ENCODE results near the gene RHOF. TPM values are rescaled to one million over a fixed set of nuclear protein-coding genes. Genes with fewer than 3 reads are reported as not detected.

RHOF gene
- total RNA-seq, 3 donors from 2014 or later: 5.8 to 13.1 (median 12.0) TPM

DNA sequence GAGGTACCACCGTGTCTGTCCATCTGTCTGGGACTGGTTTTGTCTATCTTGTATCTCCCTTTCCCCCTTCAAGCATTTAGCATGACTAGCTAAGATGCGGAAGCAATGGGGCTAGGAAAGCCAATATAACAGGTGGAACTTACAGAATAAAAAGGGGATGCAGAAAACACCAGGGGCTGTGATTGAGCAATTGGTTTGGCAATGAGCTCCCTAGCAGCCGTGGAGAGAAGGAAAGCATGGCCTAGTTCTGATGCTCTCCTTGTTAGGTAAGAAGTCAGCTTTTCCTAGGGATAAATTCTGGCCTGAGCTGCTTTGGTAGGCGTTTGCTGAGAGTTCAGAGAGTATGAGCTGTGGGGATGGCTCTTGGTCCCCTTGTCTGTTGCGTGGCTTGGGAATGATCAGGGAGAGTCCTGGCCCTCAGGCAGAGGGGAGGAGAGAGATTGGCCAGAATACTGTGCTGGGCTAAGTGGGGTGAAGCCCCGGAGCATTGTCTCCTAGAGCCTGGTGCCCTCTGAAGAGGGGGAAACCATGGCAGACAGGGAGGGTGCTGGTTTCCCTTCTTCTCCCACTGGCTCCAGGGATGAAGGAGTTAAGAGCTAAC, 17.4 kb upstream of the RHOF start:
- no peaks in the 10 kb centered on the region for H3K36me3 ChIP-seq
- DNase-seq (ENCODE audit: low spot score in 2 of 2): no peak
- H3K27ac ChIP-seq: peak overlapping the region; percentile 59 to 90
- no peaks in the 10 kb centered on the region for H3K27me3 ChIP-seq
- H3K9me3 ChIP-seq: no peaks in the 10 kb centered on the region
- intact Hi-C loops (cut with DNase I; ENCODE audit: low total_unique reads): no loop called here
- peaks cover 9 to 26% of the 10 kb centered on the region in 2 donors for H3K4me1 ChIP-seq
- TF ChIP-seq CTCF (IDR thresholded peaks at IDR 0.05): no peak
- no peak for TF ChIP-seq POLR2A (IDR thresholded peaks at IDR 0.05)
- no peak for TF ChIP-seq POLR2AphosphoS5 (IDR thresholded peaks at IDR 0.05)
- peak overlapping the region; percentile 48 to 73 (median 57) for H3K4me3 ChIP-seq

GRCh38 chr12:121810234-121810817, 16.8 kb upstream of the RHOF start:
- H3K27me3 ChIP-seq: no peaks in the 10 kb centered on the region
- DNase-seq (ENCODE audit: low spot score in 2 of 2): no peak
- TF ChIP-seq CTCF (IDR thresholded peaks at IDR 0.05) (no peak), POLR2A (IDR thresholded peaks at IDR 0.05) (no peak), POLR2AphosphoS5 (IDR thresholded peaks at IDR 0.05) (no peak)
- no peaks in the 10 kb centered on the region for H3K9me3 ChIP-seq
- no peaks in the 10 kb centered on the region for H3K36me3 ChIP-seq
- H3K4me1 ChIP-seq: peaks cover 9 to 26% of the 10 kb centered on the region in 2 donors
- intact Hi-C loops (cut with DNase I; ENCODE audit: low total_unique reads): no loop called here
- H3K27ac ChIP-seq: peak overlapping the region in 1 of 2 donors; percentile 90
- peak overlapping the region in 1 of 3 donors; percentile 73 for H3K4me3 ChIP-seq

GRCh38 chr12:121809712-121810116, 16.2 kb upstream of the RHOF start:
- no peak overlapping the region for H3K4me3 ChIP-seq
- H3K27me3 ChIP-seq: no peaks in the 10 kb centered on the region
- H3K27ac ChIP-seq: no peak overlapping the region
- H3K36me3 ChIP-seq: no peaks in the 10 kb centered on the region
- intact Hi-C loops (cut with DNase I; ENCODE audit: low total_unique reads): no loop called here
- H3K4me1 ChIP-seq: peaks cover 9 to 26% of the 10 kb centered on the region in 2 donors
- DNase-seq (ENCODE audit: low spot score in 2 of 2): no peak
- H3K9me3 ChIP-seq: no peaks in the 10 kb centered on the region
- TF ChIP-seq CTCF (IDR thresholded peaks at IDR 0.05): no peak

DNA sequence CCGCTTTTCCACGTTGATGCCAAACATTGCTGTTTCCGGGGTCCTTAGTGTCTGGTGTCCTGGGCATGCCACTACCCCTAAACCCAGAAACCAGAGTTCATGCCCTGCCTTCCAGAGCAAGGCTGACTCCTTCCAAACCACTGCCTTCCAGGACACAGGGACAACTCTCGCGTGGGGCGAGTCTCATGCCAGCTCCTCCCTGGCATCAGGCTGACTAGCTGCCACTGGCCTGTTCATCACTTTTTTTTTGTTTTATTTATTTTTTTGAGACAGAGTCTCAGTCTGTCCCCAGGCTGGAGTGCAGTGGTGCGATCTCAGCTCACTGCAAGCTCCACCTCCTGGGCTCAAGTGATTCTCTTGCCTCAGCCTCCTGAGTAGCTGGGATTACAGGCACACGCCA, 15.1 kb upstream of the RHOF start:
- no peak overlapping the region for H3K4me3 ChIP-seq
- no peaks in the 10 kb centered on the region for H3K36me3 ChIP-seq
- intact Hi-C loops (cut with DNase I; ENCODE audit: low total_unique reads): no loop called here
- DNase-seq (ENCODE audit: low spot score in 2 of 2): no peak
- H3K9me3 ChIP-seq: no peaks in the 10 kb centered on the region
- TF ChIP-seq CTCF (IDR thresholded peaks at IDR 0.05) (no peak), POLR2A (IDR thresholded peaks at IDR 0.05) (no peak), POLR2AphosphoS5 (IDR thresholded peaks at IDR 0.05) (no peak)
- no peak overlapping the region for H3K27ac ChIP-seq
- peaks cover 9 to 24% of the 10 kb centered on the region in 2 donors for H3K4me1 ChIP-seq
- H3K27me3 ChIP-seq: no peaks in the 10 kb centered on the region

DNA sequence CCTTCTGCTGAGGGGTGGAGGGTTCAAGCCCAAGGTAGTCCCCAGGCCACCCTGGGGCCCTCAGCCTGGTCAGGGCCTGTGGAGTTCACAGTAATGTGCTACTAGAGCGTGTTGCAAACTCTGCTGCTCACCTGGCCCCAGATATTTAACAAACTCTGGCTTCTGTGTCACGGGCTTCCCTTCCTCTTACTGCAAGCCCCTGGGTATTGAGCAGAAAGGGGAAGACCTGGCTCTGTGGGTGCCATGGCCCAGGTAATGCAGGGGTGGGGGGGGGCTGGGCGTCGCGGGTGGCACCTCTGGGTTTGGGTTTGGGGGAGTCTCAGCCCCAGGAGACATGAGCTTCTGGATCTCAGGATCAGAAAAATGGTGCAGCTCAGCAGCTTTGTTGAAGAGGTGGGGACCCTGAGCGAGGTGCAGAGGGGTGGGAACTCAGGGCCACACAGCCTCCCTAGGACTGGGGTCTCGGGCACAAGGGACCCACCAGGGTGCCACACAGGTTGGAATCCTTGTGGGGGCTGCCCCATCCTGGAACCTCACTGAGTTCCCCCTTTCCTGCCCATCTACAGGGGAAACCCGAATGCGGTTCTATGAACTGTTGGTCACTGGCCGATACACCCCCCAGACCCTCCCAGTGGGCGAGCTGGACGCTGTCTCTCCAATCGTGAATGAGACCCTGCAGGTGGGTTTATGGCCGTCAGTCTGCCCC, 14.3 kb upstream of the RHOF start:
- Histone ChIP-seq H3K4me1 (peaks cover 9 to 22% of the 10 kb centered on the region in 2 donors), H3K27ac (no peak overlapping the region), H3K27me3 (no peaks in the 10 kb centered on the region), H3K9me3 (no peaks in the 10 kb centered on the region), H3K4me3 (no peak overlapping the region), H3K36me3 (no peaks in the 10 kb centered on the region)
- DNase-seq (ENCODE audit: low spot score in 2 of 2): no peak
- intact Hi-C loops (cut with DNase I; ENCODE audit: low total_unique reads): no loop called here
- TF ChIP-seq POLR2AphosphoS5 (IDR thresholded peaks at IDR 0.05) (no peak), CTCF (IDR thresholded peaks at IDR 0.05) (no peak), POLR2A (IDR thresholded peaks at IDR 0.05) (no peak)

Measured in breast epithelium (tissue), 4 donors.